ENCODE results near the gene SH3BP1. TPM values are rescaled to one million over a fixed set of nuclear protein-coding genes. Genes with fewer than 3 reads are reported as not detected.

Gene SH3BP1
- total and polyA plus RNA-seq, 9 of the 15 experiments (the other 6 are each of a cell fraction or from before 2014, with no cell fraction given): 0.10 to 36.2 (median 10.4) TPM

DNA sequence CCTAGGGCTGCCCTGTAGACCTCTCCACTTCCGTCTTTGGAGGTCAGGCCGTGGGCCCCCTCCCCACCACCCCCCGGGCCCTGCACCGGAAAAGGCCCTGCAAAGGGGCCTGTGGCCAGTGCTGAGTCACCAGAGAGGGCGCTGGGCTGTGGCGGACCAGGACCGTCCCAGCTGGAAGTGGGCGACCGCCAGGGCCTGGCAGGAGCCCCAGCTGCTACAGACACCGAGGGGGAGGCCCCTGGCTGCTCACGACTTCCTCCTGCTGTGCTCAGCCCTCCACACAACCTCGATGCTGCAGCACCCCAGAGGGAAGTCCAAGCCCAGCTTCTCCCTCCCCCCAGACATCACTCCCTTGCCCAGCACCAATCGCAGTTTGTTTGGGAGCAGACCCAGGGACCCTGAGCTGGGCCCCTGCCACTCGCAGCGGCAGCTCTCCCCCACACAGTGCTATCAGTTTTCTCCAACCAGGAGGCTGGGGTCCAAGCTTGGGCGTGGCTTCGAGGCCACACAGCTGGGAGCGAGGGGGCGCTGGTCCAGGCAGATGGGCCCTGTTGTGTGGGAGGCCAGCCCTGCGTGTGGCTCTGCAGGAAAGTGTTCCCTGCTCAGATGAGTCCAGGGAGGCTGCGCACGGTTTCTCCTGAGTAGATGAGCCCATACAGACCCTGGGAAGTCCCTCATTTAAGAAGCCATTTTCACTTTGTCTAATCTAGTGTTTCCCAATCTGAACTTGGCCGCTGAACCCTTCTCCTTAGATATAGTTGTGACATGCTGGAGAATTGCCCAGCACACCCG, 5.6 kb upstream of the SH3BP1 start (continued):
- TF ChIP-seq, protein P1, sequence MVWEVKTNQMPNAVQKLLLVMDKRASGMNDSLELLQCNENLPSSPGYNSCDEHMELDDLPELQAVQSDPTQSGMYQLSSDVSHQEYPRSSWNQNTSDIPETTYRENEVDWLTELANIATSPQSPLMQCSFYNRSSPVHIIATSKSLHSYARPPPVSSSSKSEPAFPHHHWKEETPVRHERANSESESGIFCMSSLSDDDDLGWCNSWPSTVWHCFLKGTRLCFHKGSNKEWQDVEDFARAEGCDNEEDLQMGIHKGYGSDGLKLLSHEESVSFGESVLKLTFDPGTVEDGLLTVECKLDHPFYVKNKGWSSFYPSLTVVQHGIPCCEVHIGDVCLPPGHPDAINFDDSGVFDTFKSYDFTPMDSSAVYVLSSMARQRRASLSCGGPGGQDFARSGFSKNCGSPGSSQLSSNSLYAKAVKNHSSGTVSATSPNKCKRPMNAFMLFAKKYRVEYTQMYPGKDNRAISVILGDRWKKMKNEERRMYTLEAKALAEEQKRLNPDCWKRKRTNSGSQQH (CRISPR knock-in tag; IDR thresholded peaks at IDR 0.05): no peak
- TF ChIP-seq FOXK2 (conservative IDR thresholded peaks at IDR 0.05 in 1 of 2, IDR thresholded peaks at IDR 0.05 in 1 of 2; ENCODE audit: low read depth in 2 of 2) (no peak), RBM22 (IDR thresholded peaks at IDR 0.05; ENCODE audit: low read depth, low read length, poor library complexity, severe bottlenecking) (peak; percentile 70), PCBP1 (IDR thresholded peaks at IDR 0.05; ENCODE audit: low read depth, low read length, poor library complexity, severe bottlenecking) (no peak), PCBP2 (IDR thresholded peaks at IDR 0.05; ENCODE audit: low read depth, low read length, poor library complexity, severe bottlenecking) (no peak), ZNF561 (CRISPR knock-in tag; conservative IDR thresholded peaks at IDR 0.05) (no peak), POLR2G (IDR thresholded peaks at IDR 0.05; ENCODE audit: low read depth, low read length) (peak; percentile 72), CBX2 (IDR thresholded peaks at IDR 0.05; ENCODE audit: insufficient read depth, low read length, poor library complexity, severe bottlenecking) (no peak), ZNF696 (CRISPR knock-in tag; conservative IDR thresholded peaks at IDR 0.05) (no peak), NCOR1 (IDR thresholded peaks at IDR 0.05) (peak; percentile 33; the same call in 1 of the 2 replicates), FOXJ3 (CRISPR knock-in tag; IDR thresholded peaks at IDR 0.05) (no peak), MYBL2 (IDR thresholded peaks at IDR 0.05; ENCODE audit: low read depth) (no peak), MYBL2 (CRISPR knock-in tag; IDR thresholded peaks at IDR 0.05; ENCODE audit: borderline replicate concordance) (no peak), MTA3 (IDR thresholded peaks at IDR 0.05; ENCODE audit: borderline replicate concordance) (peak; percentile 47; the same call in 1 of the 2 replicates)
- TF ChIP-seq, protein P2, sequence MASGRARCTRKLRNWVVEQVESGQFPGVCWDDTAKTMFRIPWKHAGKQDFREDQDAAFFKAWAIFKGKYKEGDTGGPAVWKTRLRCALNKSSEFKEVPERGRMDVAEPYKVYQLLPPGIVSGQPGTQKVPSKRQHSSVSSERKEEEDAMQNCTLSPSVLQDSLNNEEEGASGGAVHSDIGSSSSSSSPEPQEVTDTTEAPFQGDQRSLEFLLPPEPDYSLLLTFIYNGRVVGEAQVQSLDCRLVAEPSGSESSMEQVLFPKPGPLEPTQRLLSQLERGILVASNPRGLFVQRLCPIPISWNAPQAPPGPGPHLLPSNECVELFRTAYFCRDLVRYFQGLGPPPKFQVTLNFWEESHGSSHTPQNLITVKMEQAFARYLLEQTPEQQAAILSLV (tag; IDR thresholded peaks at IDR 0.05): no peak
- TF ChIP-seq, protein P3, sequence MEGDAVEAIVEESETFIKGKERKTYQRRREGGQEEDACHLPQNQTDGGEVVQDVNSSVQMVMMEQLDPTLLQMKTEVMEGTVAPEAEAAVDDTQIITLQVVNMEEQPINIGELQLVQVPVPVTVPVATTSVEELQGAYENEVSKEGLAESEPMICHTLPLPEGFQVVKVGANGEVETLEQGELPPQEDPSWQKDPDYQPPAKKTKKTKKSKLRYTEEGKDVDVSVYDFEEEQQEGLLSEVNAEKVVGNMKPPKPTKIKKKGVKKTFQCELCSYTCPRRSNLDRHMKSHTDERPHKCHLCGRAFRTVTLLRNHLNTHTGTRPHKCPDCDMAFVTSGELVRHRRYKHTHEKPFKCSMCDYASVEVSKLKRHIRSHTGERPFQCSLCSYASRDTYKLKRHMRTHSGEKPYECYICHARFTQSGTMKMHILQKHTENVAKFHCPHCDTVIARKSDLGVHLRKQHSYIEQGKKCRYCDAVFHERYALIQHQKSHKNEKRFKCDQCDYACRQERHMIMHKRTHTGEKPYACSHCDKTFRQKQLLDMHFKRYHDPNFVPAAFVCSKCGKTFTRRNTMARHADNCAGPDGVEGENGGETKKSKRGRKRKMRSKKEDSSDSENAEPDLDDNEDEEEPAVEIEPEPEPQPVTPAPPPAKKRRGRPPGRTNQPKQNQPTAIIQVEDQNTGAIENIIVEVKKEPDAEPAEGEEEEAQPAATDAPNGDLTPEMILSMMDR (IDR thresholded peaks at IDR 0.05 in 2 of 3, conservative IDR thresholded peaks at IDR 0.05 in 1 of 3; ENCODE audit: insufficient read depth in 2 of 3, low read depth in 1 of 3, low read length in 3 of 3): peak in 2 of 3 experiments; percentile 18 to 34; a peak in 4 of 6 replicates
- TF ChIP-seq, protein P4, sequence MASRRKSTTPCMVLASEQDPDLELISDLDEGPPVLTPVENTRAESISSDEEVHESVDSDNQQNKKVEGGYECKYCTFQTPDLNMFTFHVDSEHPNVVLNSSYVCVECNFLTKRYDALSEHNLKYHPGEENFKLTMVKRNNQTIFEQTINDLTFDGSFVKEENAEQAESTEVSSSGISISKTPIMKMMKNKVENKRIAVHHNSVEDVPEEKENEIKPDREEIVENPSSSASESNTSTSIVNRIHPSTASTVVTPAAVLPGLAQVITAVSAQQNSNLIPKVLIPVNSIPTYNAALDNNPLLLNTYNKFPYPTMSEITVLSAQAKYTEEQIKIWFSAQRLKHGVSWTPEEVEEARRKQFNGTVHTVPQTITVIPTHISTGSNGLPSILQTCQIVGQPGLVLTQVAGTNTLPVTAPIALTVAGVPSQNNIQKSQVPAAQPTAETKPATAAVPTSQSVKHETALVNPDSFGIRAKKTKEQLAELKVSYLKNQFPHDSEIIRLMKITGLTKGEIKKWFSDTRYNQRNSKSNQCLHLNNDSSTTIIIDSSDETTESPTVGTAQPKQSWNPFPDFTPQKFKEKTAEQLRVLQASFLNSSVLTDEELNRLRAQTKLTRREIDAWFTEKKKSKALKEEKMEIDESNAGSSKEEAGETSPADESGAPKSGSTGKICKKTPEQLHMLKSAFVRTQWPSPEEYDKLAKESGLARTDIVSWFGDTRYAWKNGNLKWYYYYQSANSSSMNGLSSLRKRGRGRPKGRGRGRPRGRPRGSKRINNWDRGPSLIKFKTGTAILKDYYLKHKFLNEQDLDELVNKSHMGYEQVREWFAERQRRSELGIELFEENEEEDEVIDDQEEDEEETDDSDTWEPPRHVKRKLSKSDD (conservative IDR thresholded peaks at IDR 0.05; ENCODE audit: low read length): no peak
- TF ChIP-seq, protein P5, sequence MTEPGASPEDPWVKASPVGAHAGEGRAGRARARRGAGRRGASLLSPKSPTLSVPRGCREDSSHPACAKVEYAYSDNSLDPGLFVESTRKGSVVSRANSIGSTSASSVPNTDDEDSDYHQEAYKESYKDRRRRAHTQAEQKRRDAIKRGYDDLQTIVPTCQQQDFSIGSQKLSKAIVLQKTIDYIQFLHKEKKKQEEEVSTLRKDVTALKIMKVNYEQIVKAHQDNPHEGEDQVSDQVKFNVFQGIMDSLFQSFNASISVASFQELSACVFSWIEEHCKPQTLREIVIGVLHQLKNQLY (CRISPR knock-in tag; conservative IDR thresholded peaks at IDR 0.05): no peak
